Dedifferentiated amniotic fluid mesenchymal stem cell (primary cell): ENCODE data around the gene CUBN.

ENCODE experiments used
- DNase-seq: peaks from one replicate; pipeline ENCODE4 v3.0.0-alpha.2; 2016; ENCODE audit errors: extremely low spot score

CUBN gene

DNA sequence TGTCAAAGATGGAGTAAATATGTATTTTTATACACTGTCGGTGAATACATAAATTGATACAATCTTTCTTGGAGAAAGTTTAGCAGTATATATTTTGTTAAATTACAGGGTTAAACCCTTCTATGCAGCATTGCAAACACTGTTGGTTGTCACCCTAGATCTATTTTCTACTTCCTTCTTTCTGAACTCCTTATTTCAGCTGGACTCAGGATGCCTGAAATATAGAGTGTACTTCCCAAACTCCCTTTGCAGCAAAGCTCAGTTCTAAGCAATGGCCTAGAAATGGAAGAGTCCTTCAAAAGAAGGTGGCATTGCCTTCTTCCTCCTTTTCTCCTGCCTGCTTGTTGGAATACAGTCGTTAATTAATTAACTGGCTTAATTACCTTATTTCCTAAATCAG is 20.6 kb downstream of the CUBN start:
- DNase-seq, result no peak

DNA sequence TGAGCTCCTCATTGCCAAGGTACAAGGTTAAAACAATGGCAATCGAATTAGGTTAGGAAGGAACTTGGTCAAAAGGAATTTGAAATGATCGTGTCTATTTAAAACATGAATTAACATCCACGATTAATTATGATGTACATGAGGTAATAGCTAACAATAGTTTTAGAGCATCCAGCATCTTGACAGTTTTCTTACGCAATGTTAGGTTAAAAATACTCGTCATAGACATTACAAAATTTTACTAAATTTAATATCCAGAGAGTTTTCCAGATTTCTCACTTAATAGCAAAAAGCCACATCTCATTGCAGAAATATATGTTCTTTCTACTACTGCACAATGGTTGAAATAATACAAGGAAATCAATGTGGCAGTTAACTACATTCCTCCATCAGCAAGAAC is 22.6 kb downstream of the CUBN start:
- no peak for DNase-seq

DNA sequence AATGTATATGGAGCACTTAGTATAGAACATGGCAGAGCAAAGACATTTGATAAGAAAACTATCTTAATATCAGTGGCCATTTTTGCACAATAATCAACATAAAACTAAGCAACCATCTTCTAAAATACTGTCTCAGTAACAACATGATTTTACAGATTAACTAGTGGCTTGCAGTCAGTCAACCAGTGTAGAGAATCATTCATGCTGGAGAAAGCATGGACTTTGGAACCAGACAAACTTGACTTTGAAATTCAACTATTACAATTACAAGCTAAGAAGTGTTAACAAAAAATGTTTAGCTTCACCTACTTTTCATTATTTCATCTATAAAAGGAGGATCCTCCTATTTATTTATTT is 27.7 kb downstream of the CUBN start:
- no peak for DNase-seq

- DNase-seq, result no peak
Measured at GRCh38 chr10:17101257-17101909, 28.2 kb downstream of the CUBN start.

DNA sequence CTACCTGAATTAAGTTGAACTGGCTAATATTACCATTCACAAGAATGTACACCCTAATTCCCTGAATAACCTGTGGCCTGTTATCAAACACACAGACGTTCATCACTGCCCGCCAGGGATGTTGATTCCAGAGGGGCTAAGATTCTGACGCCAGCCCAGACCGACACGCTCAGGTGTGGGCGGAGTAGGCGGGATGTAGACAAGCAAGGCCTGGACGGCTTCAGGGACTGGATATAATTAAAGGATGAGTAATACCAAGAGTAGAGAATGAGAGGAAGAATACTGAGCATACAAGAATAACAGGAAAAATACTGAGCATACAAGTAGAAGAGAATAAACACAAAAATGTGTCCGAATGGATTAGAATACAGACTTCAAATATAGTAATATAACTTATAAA is 29.0 kb downstream of the CUBN start:
- no peak for DNase-seq

DNA sequence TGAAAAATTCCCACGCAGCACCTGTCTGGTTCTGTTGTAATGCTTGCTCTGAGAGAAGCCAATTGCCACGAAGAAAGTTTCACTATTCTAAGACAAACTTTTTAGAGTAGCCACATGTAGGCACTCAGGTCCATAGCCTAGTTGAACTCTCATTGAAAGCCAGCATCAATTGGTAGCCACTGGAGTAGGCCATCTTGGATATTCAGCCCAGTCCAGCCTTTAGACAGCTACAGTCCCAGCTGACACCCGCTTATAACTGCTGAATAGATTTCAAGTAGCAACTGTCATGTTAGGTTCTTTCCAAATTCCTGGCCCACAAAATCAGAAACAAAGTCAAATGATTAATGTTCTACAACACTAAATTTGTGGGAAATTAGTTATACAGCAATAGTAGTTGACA is 31.6 kb downstream of the CUBN start:
- DNase-seq, result no peak

DNA sequence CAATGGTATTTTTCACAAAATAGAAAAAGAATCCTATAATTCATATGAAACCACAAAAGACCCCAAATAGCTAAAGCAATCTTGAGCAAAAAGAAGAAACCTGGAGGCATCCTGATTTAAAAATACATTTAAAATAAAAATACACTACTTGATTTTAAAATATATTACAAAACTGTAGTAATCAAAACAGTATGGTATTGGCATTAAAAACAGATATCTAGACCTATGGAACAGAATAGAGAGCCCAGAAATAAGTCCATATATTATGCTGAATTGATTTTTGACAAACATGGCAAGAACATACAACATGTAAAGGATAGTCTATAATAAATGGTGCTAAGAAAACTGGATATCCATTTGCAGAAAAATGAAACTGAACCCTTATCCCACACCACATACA is 34.8 kb downstream of the CUBN start:
- no peak for DNase-seq

DNA sequence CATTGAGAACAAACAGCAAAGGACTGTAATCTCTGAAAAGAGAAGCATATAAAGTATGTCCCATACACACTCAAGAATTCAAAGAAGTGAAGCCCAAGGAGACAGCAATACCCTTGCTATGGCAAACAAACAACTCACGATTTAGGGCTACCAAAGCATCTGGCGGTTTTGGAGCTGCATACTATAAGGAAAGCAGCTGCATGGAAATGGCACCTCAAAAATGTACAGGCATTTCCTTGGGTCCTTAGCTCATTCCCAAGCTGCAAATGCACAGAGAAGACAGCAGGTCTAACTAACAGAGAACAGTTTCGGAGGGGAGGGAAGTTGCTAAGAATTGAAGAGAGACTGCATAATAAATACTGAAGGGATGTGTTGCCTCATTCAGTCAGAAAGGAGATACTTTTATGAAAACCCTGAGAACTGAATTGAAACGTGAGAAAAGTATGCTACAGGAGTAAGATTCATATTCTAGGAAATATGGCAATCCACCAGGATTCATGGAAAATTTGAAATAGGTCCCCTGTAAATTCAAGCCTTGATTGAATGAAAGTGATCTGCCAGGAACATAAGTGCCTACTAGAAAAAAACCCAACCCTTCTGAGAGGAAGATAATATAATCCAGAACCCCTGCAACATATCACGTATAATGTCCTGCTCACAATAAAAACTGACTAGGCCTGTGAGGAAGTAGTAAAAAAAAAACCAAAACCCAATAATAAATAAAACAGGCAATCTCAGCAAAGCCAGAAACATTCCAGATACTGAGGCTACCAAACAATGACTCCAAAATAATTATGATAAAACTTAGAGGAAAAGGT is 36.4 kb downstream of the CUBN start:
- DNase-seq, result no peak

DNA sequence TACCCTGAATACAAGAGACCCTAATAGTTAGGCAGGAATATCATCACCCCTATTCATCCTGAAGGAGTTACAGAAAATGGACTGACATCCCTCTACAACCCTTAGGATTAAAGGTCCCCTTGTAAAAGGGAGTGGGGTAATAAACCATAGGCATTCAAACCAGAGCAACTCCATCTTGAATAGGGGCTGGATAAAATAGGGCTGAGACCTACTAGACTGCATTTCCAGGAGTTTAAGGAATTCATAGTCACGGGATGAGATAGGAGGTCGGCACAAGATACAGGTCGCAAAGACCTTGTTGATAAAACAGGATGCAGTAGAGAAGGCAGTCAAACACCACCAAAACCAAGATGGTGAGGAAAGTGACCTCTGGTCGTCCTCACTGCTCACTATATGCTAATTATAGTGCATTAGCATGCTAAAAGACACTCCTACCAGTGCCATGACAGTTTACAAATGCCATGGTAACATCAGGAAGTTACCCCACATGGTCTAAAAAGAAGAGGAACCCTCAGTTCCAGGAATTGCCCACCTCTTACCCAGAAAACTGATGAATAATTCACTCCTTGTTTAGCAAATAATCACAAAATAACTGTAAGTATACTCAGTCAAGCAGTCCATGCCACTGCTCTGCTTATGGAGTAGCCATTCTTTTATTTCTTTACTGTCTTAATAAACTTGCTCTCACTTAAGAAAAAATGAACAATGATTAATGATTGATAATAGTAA is 37.2 kb downstream of the CUBN start:
- DNase-seq, result no peak

DNA sequence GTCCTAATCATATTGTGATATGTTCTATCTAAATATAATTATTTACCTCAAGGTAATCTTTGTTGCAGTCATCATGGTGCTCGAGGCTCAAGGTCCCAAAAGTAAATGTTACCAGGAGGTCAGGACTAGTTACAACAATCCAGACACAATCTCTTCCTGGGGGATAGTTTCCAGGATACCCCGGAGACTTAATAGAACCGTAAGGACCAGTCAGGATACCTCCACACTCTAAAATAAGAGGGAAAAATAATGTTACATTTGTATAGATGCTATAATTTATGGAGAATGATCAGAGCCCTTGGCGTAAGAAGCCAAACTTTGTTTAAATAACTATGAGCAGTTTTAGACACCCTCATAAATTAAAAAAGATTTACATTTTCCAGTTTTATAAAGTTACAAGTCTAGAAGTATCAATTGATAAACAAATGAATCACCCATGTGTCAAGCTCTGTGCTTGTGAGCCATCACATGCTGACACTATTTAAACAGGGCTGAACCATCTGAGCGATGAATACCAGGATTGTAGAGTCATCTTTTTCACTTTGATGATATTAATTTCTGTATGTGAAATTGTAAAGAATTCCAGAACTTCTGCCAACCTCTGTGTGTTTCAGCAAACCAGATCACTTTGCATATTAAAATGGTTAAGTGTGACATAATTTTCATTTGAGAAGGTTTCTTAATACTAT is 41.3 kb downstream of the CUBN start:
- DNase-seq, result peak; percentile 58

GRCh38 chr10:17086865-17087367 is 42.7 kb downstream of the CUBN start:
- DNase-seq, result no peak

- DNase-seq, result no peak
Measured at GRCh38 chr10:17085011-17085725, 44.4 kb downstream of the CUBN start.

DNA sequence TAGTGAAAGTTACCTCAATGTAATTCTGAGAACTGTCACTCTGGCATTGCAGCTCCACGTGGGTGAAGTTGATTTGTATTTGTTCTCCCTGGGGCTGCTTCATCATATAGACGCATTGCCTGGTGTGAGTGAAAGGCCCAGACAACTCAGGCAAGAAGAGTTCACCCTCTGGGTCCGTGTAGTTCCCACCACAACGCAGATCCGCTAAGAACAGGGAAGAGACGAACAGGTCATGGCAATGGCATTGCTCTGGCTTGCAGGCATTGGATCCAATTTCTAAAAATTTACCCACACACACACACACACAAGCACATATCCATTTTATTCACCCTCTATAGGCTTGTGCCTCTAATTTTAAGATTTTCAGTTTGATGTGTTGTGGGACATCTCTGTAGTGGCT is 45.4 kb downstream of the CUBN start:
- no peak for DNase-seq

- DNase-seq, result no peak
Measured at GRCh38 chr10:17081431-17081830, 48.2 kb downstream of the CUBN start.

DNA sequence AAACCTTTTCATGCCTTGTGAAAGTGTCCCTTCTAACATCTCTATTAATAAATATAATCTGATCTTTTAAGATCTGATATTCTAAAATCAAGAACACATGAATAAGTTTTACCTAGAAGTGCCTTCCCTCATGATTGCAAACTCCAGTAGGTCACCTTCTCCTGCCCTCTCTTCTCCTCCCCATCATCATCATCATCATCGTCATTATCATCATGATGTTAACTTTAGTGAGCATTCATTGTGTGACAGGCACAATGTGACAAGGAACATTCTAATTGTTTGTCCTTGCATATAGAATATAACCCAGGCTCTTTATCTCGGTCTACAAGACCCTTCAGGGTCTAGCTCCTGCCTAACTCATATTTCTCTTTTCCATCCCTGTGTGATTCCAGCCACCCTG is 51.7 kb downstream of the CUBN start:
- no peak for DNase-seq

GRCh38 chr10:17077346-17077781 is 52.2 kb downstream of the CUBN start:
- peak; percentile 61 for DNase-seq

DNA sequence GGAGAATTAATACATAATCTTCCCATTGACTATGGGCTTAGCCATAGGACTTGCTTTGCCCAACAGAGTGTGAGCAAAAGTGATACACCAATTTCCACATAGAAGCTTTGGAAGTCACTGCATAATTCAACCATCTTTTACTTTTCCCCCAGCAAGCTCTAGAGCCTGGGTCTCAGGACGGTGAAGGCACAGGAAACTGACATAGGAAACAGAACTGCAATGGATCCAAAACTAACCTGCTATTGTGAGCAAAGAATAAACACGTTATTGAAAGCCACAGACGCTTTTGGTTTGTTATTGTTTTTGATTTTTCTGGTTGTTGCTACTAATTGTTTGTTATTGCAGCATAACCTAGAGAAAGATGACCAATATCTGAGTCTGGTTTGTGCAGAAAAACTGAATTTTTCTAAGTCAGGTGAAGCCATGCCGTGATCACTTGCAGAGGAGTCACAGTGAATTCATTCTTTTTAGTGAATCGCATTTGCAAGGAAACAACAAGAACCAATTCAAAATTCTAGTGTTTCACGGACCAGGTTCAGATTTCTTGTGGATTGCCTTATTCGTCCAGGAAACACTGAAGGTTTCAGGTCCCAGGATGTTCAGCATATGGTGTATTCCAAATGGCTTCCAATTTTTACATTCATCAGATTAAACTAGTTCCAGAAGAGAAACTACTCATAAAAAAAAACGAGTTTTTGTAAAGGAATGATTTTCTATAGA is 52.8 kb downstream of the CUBN start:
- no peak for DNase-seq

DNA sequence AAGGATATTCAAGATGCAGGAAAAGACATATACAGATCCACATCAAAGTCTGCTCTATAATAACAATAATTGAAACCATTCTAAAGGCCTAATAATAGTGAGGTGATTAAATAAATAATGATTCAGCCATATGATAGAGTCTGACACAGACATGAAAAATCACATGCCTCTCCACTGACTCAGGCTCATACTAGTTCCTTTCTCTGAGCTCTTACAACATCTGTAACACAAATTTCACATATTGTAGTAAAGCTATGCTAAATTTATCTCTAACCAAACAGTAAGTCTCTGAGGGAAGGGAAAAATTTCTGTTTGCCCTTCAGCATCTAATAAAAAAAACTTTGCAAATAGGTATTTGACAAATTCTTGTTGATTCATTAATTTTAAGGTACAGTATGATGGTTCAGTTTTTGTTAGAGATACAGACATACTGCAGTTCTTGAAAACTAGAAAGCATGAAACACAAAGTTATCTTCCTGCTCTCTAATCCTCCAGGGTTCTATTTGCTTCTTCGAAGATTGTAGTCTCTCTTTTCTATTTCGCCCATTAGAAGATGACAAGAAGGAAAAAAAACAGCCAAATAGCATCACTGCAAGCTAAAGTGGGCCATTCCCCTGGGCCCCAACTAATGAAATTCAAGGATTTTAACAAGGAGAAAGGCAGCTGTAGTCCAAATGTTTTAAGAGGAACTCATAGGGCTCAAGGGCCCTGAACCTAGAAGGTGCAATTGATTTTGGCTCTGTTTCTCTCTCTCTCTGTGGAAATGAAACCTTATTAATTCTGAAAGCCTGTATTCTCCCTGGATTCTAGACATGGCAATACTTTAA is 53.9 kb downstream of the CUBN start:
- peak; percentile 93 for DNase-seq

DNA sequence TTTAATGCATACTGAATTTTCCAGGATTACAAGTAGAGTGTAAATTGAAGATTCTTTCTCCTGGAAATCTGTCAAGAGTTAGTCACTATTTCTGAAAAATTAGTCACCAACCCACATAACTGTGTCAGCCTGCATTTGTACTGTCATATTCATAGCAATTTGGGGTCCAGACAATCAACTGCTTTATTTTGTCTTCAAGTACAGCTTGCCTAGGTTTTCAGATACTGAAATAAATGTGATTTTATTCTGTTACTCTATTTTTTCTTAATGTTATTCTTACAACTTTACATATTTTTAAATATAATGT is 55.1 kb downstream of the CUBN start:
- no peak for DNase-seq
